Hematopoietic multipotent progenitor cell treated with erythropoietin and hydrocortisone succinate and interleukin-3 and kit ligand, for 8 days (in vitro differentiated cells): ENCODE measurements around the gene PRB3.

ENCODE experiments used
- DNase-seq: peaks from one replicate; pipeline ENCODE4 v3.0.0-alpha.2; 2015

The PRB3 gene

GRCh38 chr12:11269607-11270006, at the start of gene PRB3:
TSS of gene PRB3 (minus strand) at chr12:11269707. CDS start at chr12:11269669, 38 bp downstream.
- DNase-seq, result no peak

DNA sequence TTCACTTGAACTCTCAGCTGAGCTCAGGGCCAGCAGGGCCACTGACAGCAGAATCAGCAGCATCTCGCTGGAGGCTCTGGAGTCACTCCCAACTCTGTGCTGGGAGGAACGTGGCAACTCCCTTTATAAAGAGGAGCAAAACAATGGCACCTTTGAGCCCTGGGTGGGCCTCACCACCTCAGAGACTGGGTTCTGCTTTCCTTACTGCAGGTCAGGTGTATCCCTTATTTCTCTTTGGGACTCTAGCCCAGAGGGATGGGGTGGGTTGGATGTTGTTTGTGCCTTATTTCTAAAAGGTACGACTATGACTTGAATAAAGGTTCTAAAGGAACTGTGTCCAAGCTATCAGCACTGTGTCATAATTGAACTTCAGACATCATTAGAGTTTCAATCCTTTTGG, 40.8 kb upstream of the PRB3 start, which contains the start of gene PRB4:
TSS of gene PRB4 (minus strand) at position 101 of the 400 bp plus-strand sequence. CDS start at position 63, 38 bp downstream.
- DNase-seq, result no peak

DNA sequence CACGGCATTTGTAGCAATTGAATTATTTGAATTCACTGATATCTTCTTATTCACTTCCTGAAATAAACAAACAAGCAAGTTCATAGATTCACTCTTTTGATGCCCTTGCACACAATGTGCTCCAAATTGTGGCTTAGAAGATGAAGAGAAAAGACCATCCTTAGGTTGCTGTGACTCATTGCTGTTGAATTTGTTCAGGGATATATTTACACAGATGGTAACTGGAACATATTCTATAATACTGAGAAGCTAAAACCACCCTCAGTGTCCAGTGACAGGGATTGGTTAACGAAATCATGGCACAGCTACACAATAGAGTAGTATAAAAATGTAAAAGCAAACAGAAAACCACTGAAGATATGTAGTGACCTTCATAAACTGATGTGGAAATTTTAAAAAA, 37.6 kb upstream of the PRB3 start:
- DNase-seq, result no peak

- no peak for DNase-seq
Observed at GRCh38 chr12:11273449-11273848, 3.9 kb upstream of the PRB3 start.

- DNase-seq, result no peak
Observed at GRCh38 chr12:11264501-11264900, 5.0 kb downstream of the PRB3 start.

DNA sequence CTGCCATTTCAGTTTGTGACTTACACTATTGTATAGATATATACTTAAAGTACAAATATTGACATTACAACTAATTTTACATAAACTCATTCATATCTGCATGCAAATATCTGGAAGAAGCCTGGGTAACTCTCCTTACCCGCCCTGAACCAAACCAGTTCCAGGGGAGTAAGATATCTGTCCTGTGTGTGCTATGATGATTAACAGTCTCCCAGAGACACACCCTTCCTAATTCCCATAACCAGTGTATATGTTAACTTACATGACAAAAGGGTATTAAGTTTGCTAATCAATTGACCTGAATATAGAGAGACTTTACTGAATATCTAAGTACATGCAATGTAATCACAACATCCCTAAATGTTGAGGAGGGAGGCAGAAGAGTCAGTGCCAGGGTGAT, 23.0 kb downstream of the PRB3 start:
- DNase-seq, result no peak

DNA sequence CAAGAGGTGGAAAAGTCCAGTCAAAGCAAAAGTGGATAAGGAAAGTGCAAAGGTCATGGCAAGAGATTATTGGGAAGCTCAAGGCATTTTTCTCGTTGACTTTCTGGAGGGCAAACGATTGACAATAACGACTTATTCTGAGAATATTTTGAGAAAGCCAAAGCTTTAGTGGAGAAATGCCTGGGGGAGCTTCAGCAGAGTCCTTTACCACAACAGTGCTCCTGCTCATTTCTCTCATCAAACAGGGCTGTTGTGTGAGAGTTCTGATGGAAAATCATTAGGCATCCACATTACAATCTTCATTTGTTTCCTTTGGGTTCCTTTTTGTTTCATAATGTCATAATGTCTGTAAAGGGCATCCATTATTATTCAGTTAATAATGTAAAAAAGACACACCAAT, 26.9 kb downstream of the PRB3 start:
- no peak for DNase-seq

- no peak for DNase-seq
Observed at GRCh38 chr12:11240348-11240930, 29.1 kb downstream of the PRB3 start.

DNA sequence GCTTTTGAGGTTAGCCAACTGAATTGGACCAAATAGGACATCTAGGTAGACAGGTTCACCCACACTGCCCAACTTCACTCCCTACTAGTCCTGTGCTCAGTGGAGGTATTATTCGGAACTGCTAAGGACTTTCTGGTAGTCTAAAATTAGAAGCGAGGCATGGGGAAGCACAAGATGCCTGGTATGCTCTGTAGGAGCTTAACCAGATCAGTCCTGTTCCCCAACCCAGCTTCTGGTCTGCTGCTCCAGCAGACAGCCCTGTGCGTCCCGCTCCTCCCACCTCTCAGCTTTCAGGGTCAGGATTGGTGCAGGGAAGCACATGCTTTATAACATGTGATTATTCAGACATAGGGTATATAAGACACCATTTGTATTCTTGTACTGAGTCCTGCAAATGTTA, 31.2 kb downstream of the PRB3 start:
- no peak for DNase-seq

DNA sequence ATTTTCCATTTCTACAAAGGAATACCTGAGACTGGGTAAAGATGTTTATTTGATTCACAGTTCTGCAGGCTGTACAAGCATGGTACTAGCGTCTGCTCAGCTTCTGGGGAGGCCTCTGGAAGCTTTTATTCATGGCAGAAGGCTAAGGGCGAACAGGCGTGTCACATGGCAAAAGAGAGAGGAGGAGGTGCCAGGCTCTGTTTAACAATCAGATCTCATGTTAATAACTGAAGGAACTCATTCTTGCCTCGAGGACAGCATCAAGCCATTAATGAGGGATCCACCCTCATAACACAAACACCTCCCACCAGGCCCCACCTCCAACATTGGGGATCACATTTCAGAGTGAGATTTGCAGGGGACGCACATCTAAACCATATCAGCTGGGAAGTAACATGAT, 36.0 kb downstream of the PRB3 start:
- no peak for DNase-seq

- DNase-seq, result peak; percentile 54
Observed at GRCh38 chr12:11228296-11228879, 41.1 kb downstream of the PRB3 start.

DNA sequence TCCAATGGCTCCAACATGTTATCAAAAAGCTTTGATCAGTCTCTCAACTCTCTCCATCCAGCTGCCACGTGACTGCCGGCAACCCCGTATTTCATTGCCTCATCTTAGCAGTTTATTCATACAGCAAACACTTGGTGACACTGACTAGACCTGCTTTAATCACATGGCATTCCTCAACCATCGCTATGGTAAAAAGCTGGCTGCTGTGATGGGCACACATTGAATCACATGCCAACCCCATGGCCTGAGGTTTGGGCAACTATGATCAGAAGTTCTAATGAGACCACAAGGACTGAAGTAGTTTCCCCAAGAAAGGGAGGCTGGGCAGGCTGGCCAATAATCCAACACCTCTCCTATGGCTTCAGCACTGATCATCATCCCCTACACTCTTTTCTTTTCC, 42.1 kb downstream of the PRB3 start:
- DNase-seq, result no peak
